HepG2 (cell line): ENCODE measurements around the gene AMZ2. TPM values are rescaled to one million over a fixed set of nuclear protein-coding genes. Genes with fewer than 3 reads are reported as not detected.

Source experiments
- ATAC-seq: fragments of 200-7000 bp; cut with Tn5 transposase; 3 replicates; pipeline ENCODE4 v1.9.1; 2020; ENCODE audit warnings: mild to moderate bottlenecking, moderate library complexity
- BruUV-seq: library from RNA; stranded (reverse); fragments of 400-500 nt; replicated peaks from 2 replicates; lab custom pipeline; 2021; lab: Mats Ljungman, UMichigan
- CTCF ChIA-PET: fragments of 300-600 bp; formaldehyde crosslinking; extraction: SDS; loops from one replicate; lab custom pipeline; 2021; ENCODE audit warnings: low total read pairs, inconsistent platforms, low intra/inter-chr PET ratio; lab: Yijun Ruan, JAX
- POLR2A ChIA-PET: fragments of 350-600 bp; sonication (Branson Sonifier 250); formaldehyde crosslinking; loops from one replicate; lab custom pipeline; 2020; ENCODE audit warnings: antibody characterized with exemption, inconsistent platforms; lab: Yijun Ruan, JAX
- DNase-seq: peaks from one replicate; pipeline ENCODE4 v3.0.0-alpha.2; 2015; ENCODE audit warnings: low spot score
- FAIRE-seq: peaks from 3 replicates; lab custom pipeline; 2011; peaks lifted over from hg19 to GRCh38; lab: Jason Lieb, UNC
- H2AFZ ChIP-seq: one replicate; pipeline ENCODE4 v1.6.1; 2011; ENCODE audit warnings: low read length, inconsistent platforms
- H3K27ac ChIP-seq: fragments of 300-600 bp; 3 replicates; pipeline ENCODE4 v1.8.0; 2011; ENCODE audit warnings: mixed run types, mild to moderate bottlenecking, mixed read lengths, low read length, inconsistent platforms; ENCODE audit not compliant: insufficient read depth; ENCODE audit errors: extremely low read length
- H3K27me3 ChIP-seq, 2 experiments: fragments of 200-600 bp in 1 of 2; 2 replicates in 1 of 2; 3 replicates in 1 of 2; pipeline versions ENCODE4 v1.6.0 to v1.8.0; 2011; ENCODE audit warnings: low read length in 2 of 2, mild to moderate bottlenecking in 2 of 2, moderate library complexity in 2 of 2, inconsistent platforms in 1 of 2; ENCODE audit not compliant: insufficient read depth in 2 of 2, control insufficient read depth in 1 of 2
- H3K36me3 ChIP-seq, 2 experiments: fragments of 200-600 bp in 1 of 2; replicated peaks in 1 of 2; 2 replicates in 1 of 2; 3 replicates in 1 of 2; pipeline versions ENCODE4 v1.5.1 to v1.8.0; 2011; ENCODE audit warnings: low read length in 2 of 2, inconsistent platforms in 1 of 2; ENCODE audit not compliant: insufficient read depth in 2 of 2, control insufficient read depth in 1 of 2
- H3K4me1 ChIP-seq: 2 replicates; pipeline ENCODE4 v1.5.1; 2012; ENCODE audit warnings: low read length, inconsistent platforms; ENCODE audit not compliant: insufficient read depth
- H3K4me2 ChIP-seq: 2 replicates; pipeline ENCODE4 v1.6.0; 2011; ENCODE audit warnings: low read depth, low read length, inconsistent platforms
- H3K4me3 ChIP-seq, 3 experiments: fragments of 200-600 bp in 1 of 3; sonication (generic), shearing (Covaris generic) in 1 of 3; replicated peaks in 1 of 3; 2 replicates each; pipeline ENCODE4 v1.5.1; 2011 to 2016; ENCODE audit warnings: low read length in 3 of 3, inconsistent platforms in 2 of 3, low read depth in 2 of 3, mild to moderate bottlenecking in 2 of 3, control low read depth in 1 of 3, mixed read lengths in 1 of 3; ENCODE audit not compliant: insufficient read depth in 1 of 3
- H3K79me2 ChIP-seq: one replicate; pipeline ENCODE4 v1.6.1; 2011; ENCODE audit warnings: low read length, inconsistent platforms; ENCODE audit not compliant: insufficient read depth
- H3K9ac ChIP-seq: 2 replicates; pipeline ENCODE4 v1.6.0; 2011; ENCODE audit warnings: mild to moderate bottlenecking, low read depth, low read length, inconsistent platforms; ENCODE audit not compliant: insufficient read depth
- H3K9me3 ChIP-seq: 2 replicates; pipeline ENCODE4 v1.5.1; 2012; ENCODE audit warnings: mild to moderate bottlenecking, low read length
- H4K20me1 ChIP-seq: 2 replicates; pipeline ENCODE4 v1.6.0; 2011; ENCODE audit warnings: inconsistent platforms, mild to moderate bottlenecking, low read length, moderate library complexity; ENCODE audit not compliant: insufficient read depth
- BORCS8-MEF2B ChIP-seq: sonication (generic); formaldehyde crosslinking; IDR thresholded peaks from 2 replicates; pipeline ENCODE4 v1.8.0; 2022; ENCODE audit warnings: mild to moderate bottlenecking, missing genetic modification reagents
- CAMTA2 ChIP-seq: sonication (generic); formaldehyde crosslinking; IDR thresholded peaks from 2 replicates; pipeline ENCODE4 v1.4.0; 2020; ENCODE audit warnings: mild to moderate bottlenecking, missing genetic modification reagents, borderline replicate concordance
- TBX2 ChIP-seq: sonication (generic); formaldehyde crosslinking; IDR thresholded peaks from 2 replicates; pipeline ENCODE4 v1.5.0; 2020; ENCODE audit warnings: missing genetic modification reagents, mild to moderate bottlenecking, borderline replicate concordance
- ZBTB14 ChIP-seq: sonication (generic); formaldehyde crosslinking; IDR thresholded peaks from 2 replicates; pipeline ENCODE4 v1.4.0; 2020; ENCODE audit warnings: missing genetic modification reagents
- ZNF383 ChIP-seq: sonication (generic); formaldehyde crosslinking; IDR thresholded peaks from 2 replicates; pipeline ENCODE4 v1.4.0; 2020; ENCODE audit warnings: missing genetic modification reagents, mild to moderate bottlenecking, borderline replicate concordance
- ZNF660 ChIP-seq: sonication (generic); formaldehyde crosslinking; IDR thresholded peaks from 2 replicates; pipeline ENCODE4 v1.5.1; 2020; ENCODE audit warnings: mild to moderate bottlenecking, low read depth, missing genetic modification reagents, borderline replicate concordance
- WGBS: methylation state at CpG from one replicate; pipeline ENCODE4 v1.1.6; 2017; ENCODE audit warnings: low lambda C conversion rate; 5-methylcytosine and 5-hydroxymethylcytosine counted together
- in situ Hi-C: cut with HindIII; loops from 2 replicates; pipeline ENCODE4 v1.10.0; 2017; ENCODE audit warnings: low pct_unique_long_range_greater_than_20kb; ENCODE audit not compliant: extremely low pct_ligation_motif_present
- intact Hi-C: fragments of 100-400 bp; cut with micrococcal nuclease; formaldehyde crosslinking; loops from one replicate; pipeline ENCODE4 v1.10.0; 2022; ENCODE audit not compliant: unreplicated experiment
- polyA plus RNA-seq, 8 experiments: library from polyadenylated mRNA; depleted of rRNA in 3 of 8; stranded (reverse) in 7 of 8; unstranded in 1 of 8; fragments of >200 nt; fragmentation: Illumina TruSeq in 4 of 8; extraction: Trizol in 4 of 8; gene quantifications; 2 replicates each; pipeline versions ENCODE4 v1.2.1 to v1.2.3, GENCODE V29; 2011 to 2016; ENCODE audit warnings: low read depth in 4 of 8, missing spikeins in 1 of 8, mixed read lengths in 1 of 8; ENCODE audit not compliant: insufficient read depth in 1 of 8
- total RNA-seq, 5 experiments: library from RNA; depleted of rRNA; stranded (reverse); fragments of >200 nt; fragmentation: Illumina TruSeq; extraction: Trizol; gene quantifications; 2 replicates each; pipeline ENCODE4 v1.2.3, GENCODE V29; 2016; ENCODE audit warnings: low read depth in 1 of 5
- TF ChIP-seq, protein P1 (sequence below): sonication (generic); formaldehyde crosslinking; IDR thresholded peaks from 2 replicates; pipeline ENCODE4 v1.5.0; 2020; ENCODE audit warnings: mild to moderate bottlenecking, missing genetic modification reagents
- TF ChIP-seq, protein P2 (sequence below), 2 experiments: fragments of 450-650 bp in 1 of 2; sonication (generic) in 1 of 2; formaldehyde crosslinking in 1 of 2; IDR thresholded peaks; 2 replicates each; pipeline versions ENCODE4 v1.6.1 to v1.8.0; 2016 to 2022; ENCODE audit warnings: antibody characterized with exemption in 1 of 2, mild to moderate bottlenecking in 1 of 2, missing genetic modification reagents in 1 of 2

The AMZ2 gene
- total and polyA plus RNA-seq, 2 of the 13 experiments (the other 11 are each of a cell fraction or from before 2014, with no cell fraction given), result 86.9 to 90.2 TPM

DNA sequence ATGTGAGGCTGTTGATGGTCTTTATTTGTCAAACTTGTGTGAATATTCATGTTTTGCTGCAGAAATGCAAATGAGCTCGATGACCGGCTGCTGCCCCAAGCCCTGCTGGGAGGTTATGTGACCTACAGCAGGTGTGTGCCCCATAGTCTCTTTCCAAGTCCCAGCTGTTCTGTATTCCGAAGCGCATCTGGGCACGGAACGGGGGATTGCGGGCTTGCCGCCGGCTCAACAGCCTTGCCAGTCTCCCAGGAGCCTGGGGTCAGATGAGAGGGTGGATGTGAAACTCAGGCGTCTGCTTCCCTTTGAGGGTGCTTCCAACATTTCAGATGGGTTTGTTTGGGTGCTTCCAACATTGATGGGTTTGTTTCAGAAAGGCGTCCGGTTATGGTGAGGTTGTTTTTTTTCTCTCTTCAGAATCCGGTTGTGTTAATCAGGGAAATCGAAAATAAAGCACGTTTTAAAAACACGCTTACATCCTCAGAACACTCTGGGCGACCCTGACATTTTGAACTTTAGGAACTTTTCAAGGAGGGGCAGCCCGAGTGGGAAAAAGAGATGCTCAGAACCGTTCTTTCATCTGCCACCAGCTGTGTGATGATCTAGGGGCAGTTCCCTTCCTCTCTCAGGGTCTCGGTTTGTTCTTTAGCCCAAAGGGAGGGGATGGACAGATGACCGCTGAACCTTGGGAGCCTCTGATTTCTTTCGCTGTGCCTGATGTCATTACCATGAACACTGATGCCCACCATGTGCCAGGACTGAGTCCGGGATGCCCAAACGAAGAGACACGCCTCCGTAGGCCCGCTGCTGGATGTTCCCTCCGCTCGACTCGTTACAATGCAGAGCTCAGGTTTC lies 47.8 kb upstream of the AMZ2 start:
- CTCF ChIA-PET, result interaction anchor here (0.7 to 2.5 kb wide), 3 partner anchors 27 to 560 kb away, joined by 3 to 22 read pairs (median 3); no protein-coding TSS in a partner anchor
- POLR2A ChIA-PET, result interaction anchor here (0.6 to 1.5 kb wide), 4 partner anchors 20 to 180 kb away, joined by 3 to 6 read pairs (median 4); partner anchors contain the start of gene AMZ2
- Histone ChIP-seq H3K27me3 (peaks cover 24 to 78% of the 10 kb centered on the region in 2 experiments), H3K4me1 (peaks cover 37% of the 10 kb centered on the region), H3K27ac (no peak overlapping the region), H3K9me3 (no peaks in the 10 kb centered on the region), H3K4me2 (peak overlapping the region; percentile 90), H2AFZ (no peak overlapping the region), H3K36me3 (no peaks in the 10 kb centered on the region), H4K20me1 (no peaks in the 10 kb centered on the region; the same call in 1 of the 2 replicates), H3K4me3 (peak overlapping the region in 2 of 3 experiments; percentile 18 to 69; a peak in 4 of 6 replicates), H3K9ac (no peak overlapping the region), H3K79me2 (no peaks in the 10 kb centered on the region)
- no TSS peak for BruUV-seq
- WGBS, result 16% methylated on average over 24 of the region's 30 CpGs
- no peak for DNase-seq
- intact Hi-C loops, result loop anchor here (1.0 to 2.0 kb wide), 3 partner anchors 28 to 263 kb away; no protein-coding TSS in a partner anchor
- 0 out of 3 replicates have a peak, but pooled peaks have one; percentile 7 for ATAC-seq
- in situ Hi-C loops, result no loop called here
- no peak for FAIRE-seq
- peak; percentile 63; the same call in 1 of the 2 replicates for TF ChIP-seq ZNF383 (CRISPR knock-in tag)
- TF ChIP-seq CAMTA2 (CRISPR knock-in tag), result 0 out of 2 replicates have a peak, but pooled peaks have one; percentile 14
- TF ChIP-seq TBX2 (CRISPR knock-in tag), result no peak
- TF ChIP-seq ZNF660 (CRISPR knock-in tag), result no peak
- TF ChIP-seq, protein P1, sequence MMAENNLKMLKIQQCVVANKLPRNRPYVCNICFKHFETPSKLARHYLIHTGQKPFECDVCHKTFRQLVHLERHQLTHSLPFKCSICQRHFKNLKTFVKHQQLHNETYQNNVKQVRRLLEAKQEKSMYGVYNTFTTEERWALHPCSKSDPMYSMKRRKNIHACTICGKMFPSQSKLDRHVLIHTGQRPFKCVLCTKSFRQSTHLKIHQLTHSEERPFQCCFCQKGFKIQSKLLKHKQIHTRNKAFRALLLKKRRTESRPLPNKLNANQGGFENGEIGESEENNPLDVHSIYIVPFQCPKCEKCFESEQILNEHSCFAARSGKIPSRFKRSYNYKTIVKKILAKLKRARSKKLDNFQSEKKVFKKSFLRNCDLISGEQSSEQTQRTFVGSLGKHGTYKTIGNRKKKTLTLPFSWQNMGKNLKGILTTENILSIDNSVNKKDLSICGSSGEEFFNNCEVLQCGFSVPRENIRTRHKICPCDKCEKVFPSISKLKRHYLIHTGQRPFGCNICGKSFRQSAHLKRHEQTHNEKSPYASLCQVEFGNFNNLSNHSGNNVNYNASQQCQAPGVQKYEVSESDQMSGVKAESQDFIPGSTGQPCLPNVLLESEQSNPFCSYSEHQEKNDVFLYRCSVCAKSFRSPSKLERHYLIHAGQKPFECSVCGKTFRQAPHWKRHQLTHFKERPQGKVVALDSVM (CRISPR knock-in tag), result no peak
- 0 out of 2 replicates have a peak, but pooled peaks have one; percentile 3 for TF ChIP-seq ZBTB14 (CRISPR knock-in tag)
- no peak for TF ChIP-seq BORCS8-MEF2B
- TF ChIP-seq, protein P2, sequence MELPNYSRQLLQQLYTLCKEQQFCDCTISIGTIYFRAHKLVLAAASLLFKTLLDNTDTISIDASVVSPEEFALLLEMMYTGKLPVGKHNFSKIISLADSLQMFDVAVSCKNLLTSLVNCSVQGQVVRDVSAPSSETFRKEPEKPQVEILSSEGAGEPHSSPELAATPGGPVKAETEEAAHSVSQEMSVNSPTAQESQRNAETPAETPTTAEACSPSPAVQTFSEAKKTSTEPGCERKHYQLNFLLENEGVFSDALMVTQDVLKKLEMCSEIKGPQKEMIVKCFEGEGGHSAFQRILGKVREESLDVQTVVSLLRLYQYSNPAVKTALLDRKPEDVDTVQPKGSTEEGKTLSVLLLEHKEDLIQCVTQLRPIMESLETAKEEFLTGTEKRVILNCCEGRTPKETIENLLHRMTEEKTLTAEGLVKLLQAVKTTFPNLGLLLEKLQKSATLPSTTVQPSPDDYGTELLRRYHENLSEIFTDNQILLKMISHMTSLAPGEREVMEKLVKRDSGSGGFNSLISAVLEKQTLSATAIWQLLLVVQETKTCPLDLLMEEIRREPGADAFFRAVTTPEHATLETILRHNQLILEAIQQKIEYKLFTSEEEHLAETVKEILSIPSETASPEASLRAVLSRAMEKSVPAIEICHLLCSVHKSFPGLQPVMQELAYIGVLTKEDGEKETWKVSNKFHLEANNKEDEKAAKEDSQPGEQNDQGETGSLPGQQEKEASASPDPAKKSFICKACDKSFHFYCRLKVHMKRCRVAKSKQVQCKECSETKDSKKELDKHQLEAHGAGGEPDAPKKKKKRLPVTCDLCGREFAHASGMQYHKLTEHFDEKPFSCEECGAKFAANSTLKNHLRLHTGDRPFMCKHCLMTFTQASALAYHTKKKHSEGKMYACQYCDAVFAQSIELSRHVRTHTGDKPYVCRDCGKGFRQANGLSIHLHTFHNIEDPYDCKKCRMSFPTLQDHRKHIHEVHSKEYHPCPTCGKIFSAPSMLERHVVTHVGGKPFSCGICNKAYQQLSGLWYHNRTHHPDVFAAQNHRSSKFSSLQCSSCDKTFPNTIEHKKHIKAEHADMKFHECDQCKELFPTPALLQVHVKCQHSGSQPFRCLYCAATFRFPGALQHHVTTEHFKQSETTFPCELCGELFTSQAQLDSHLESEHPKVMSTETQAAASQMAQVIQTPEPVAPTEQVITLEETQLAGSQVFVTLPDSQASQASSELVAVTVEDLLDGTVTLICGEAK (IDR thresholded peaks at IDR 0.05), result no peak
- TF ChIP-seq, protein P2 (CRISPR knock-in tag; IDR thresholded peaks at IDR 0.05), result no peak
